ENCODE results near the gene FAF1.

FAF1 gene

DNA sequence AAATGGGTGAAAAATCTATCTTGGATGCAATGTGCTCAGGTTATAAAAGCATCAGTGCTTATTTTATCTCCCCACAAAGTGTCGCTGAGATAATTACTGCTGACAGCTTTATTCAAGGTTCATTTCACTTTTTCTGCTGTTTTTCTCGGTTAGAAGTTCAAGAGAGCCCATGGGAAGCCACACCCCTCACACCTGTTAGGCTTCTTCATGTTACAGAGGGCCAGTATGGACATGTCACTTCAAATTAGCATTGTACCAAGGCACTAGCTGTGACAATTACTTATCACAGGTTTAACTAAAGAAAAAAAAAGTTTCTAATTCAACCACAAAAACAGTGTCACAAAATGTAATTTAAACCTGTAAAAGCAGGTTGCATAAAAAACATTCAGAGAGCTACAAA is 349.5 kb downstream of the FAF1 start:
- H3K4me3 ChIP-seq (ENCODE audit: low read depth, low read length): no peak overlapping the region
- DNase-seq (ENCODE audit: low read depth): peak; percentile 48
- TF ChIP-seq, protein P1, sequence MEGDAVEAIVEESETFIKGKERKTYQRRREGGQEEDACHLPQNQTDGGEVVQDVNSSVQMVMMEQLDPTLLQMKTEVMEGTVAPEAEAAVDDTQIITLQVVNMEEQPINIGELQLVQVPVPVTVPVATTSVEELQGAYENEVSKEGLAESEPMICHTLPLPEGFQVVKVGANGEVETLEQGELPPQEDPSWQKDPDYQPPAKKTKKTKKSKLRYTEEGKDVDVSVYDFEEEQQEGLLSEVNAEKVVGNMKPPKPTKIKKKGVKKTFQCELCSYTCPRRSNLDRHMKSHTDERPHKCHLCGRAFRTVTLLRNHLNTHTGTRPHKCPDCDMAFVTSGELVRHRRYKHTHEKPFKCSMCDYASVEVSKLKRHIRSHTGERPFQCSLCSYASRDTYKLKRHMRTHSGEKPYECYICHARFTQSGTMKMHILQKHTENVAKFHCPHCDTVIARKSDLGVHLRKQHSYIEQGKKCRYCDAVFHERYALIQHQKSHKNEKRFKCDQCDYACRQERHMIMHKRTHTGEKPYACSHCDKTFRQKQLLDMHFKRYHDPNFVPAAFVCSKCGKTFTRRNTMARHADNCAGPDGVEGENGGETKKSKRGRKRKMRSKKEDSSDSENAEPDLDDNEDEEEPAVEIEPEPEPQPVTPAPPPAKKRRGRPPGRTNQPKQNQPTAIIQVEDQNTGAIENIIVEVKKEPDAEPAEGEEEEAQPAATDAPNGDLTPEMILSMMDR (IDR thresholded peaks at IDR 0.05; ENCODE audit: insufficient read depth, low read depth, low read length, missing control alignments): no peak

DNA sequence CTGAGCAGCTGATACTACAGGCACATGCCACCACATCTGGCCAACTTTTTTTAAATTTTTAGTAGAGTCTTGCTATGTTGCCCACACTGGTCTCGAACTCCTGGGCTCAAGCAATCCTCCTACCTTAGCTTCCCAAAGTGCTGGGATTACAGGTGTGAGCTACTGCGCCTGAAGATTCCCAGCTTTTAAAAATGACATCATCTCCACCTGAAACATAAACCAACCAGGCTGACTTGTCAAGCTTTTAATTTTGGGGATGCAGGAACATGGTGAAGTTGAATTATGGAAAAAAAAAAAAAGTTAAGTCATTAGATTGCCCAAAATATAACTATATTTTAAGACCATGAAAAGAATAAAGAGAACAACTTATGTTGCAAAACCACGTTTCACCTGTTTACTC is 350.6 kb downstream of the FAF1 start:
- no peak for DNase-seq (ENCODE audit: low read depth)
- TF ChIP-seq, protein P1 (IDR thresholded peaks at IDR 0.05; ENCODE audit: insufficient read depth, low read depth, low read length, missing control alignments): no peak
- no peak overlapping the region for H3K4me3 ChIP-seq (ENCODE audit: low read depth, low read length)

DNA sequence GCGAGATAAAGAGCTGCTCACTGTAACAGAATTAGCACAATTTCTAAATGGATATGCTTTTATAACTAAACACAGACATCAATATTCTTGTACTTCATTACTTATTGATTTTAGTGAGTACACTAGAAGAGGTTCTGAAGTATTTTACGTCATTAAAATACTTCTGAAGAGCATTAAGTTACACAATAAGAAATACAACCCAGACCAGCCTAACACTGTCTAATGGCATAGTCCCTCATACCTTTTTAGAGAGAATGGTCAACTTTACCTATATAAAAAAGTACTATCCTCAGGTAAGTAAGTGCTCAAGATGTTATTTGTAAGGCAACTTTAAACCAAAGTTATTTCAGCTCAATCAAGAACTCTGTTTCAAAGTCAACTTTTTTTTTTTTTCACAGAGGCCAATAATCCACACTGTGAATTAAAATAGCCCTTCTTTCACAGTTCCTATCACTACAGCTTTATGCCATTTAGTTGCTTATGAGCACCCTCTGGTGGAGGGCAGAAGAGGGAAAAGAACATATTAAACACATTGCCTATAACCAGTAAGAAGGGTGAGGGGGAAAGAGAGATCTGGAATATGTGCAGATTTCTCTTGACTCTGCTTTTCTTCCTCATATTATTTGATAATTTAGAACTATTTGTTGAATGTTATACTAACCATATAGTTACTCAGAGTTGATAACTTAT is 354.7 kb downstream of the FAF1 start:
- no peak overlapping the region for H3K4me3 ChIP-seq (ENCODE audit: low read depth, low read length)
- peak; percentile 39 for DNase-seq (ENCODE audit: low read depth)
- TF ChIP-seq, protein P1 (IDR thresholded peaks at IDR 0.05; ENCODE audit: insufficient read depth, low read depth, low read length, missing control alignments): peak; percentile 33

DNA sequence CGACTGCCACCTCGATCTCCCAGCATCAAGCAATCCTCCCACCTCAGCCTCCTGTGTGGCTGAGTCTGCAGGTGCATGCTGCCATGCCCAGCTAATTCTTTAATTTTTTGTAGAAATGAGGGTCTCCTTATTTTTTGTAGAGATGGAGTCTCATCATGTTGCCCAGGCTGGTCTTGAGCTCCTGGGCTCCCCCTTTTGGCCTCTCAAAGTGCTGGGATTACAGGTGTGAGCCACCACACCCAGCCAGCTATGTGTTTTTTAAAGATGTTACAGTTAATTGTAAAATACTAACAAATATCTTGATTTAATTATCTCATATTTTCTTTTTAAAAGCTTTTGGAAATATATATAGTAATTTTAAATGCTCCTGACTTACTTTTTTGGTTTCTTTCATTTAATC is 355.5 kb downstream of the FAF1 start:
- no peak for DNase-seq (ENCODE audit: low read depth)
- H3K4me3 ChIP-seq (ENCODE audit: low read depth, low read length): no peak overlapping the region
- TF ChIP-seq, protein P1 (IDR thresholded peaks at IDR 0.05; ENCODE audit: insufficient read depth, low read depth, low read length, missing control alignments): no peak

DNA sequence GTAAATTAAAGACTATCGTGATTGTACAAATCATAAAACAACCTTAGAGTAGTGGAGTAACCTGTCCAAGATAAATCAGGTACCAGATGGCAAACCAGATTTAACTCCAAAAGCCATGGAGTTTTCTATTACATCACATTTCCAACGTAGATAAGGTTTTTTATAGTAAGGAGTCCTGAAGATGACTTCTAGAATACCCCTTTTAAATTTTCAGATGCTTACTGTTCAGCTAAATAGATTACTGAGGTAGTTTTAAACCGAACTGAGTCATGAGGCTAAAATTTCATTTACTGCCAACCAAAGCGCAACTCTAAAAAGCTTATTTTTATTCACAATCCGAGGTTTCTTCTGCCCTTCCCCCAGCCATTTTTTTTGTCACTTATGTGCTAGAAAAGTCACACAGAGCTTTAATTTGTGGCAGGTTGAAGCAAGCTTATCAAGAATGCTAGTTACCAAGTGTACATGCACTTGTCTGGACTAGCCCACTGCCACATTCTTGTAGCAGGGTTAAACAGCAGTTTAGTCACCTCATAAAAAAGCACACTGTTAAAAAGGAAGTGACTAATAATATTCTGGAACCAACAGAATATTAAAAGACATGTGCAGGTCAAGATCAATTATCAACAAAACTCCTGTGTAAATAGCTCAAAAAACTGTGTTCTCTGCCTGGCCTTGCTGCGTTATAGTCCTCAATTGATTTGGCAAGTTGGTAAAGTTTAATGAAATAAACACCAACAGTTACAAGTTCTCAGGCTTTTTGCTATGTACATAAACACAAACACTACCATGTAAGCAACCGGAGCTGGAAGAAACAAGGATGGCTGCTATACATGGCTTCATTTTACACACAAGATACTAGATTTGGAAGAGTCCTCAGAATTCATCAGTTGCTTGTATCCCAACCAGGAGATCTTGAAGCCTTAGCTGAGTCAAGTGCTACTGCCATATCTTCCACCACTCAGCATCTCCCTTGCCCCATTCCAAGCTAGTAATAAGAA is 356.5 kb downstream of the FAF1 start:
- TF ChIP-seq, protein P1 (IDR thresholded peaks at IDR 0.05; ENCODE audit: insufficient read depth, low read depth, low read length, missing control alignments): no peak
- H3K4me3 ChIP-seq (ENCODE audit: low read depth, low read length): no peak overlapping the region
- DNase-seq (ENCODE audit: low read depth): peak; percentile 42

DNA sequence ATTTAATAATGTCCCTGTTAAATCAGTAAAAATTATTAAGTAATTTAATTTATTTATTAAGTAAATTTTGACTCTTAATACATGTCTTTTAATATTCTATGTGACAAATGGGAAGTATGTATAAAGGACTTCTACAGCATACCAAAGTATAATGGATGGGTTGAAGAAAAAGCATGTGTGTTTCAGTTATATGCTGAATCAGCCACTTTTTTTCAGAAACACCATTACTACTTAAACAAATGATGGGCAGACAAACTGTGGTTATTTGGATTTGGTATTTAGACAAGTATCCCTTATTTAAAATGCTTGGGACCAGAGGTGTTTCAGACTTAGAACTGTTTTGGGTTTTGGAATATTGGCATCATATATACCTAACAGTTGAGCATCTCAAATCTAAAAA is 360.5 kb downstream of the FAF1 start:
- TF ChIP-seq, protein P1 (IDR thresholded peaks at IDR 0.05; ENCODE audit: insufficient read depth, low read depth, low read length, missing control alignments): no peak
- DNase-seq (ENCODE audit: low read depth): no peak
- no peak overlapping the region for H3K4me3 ChIP-seq (ENCODE audit: low read depth, low read length)

All from GM12865 (cell line).